PC-9 (cell line): ENCODE measurements around the gene SMO. TPM values are rescaled to one million over a fixed set of nuclear protein-coding genes. Genes with fewer than 3 reads are reported as not detected.
"Not testable (repeated sequence)": the region's sequence is repeated elsewhere in the genome, so short reads cannot be mapped to it uniquely, and the experiment has no call there.

Experiments used
- BruUV-seq: library from RNA; stranded (reverse); fragments of 400-500 nt; replicated peaks from 2 replicates; lab custom pipeline; 2021; lab: Mats Ljungman, UMichigan
- CTCF ChIA-PET: fragments of 300-600 bp; sonication (Branson Sonifier 250); formaldehyde crosslinking; loops from one replicate; lab custom pipeline; 2022; ENCODE audit warnings: antibody characterized with exemption; lab: Charles Lee
- POLR2A ChIA-PET: fragments of 300-600 bp; sonication (Branson Sonifier 250); formaldehyde crosslinking; loops from one replicate; lab custom pipeline; 2022; ENCODE audit warnings: antibody characterized with exemption; ENCODE audit not compliant: unreplicated experiment; lab: Charles Lee
- DNase-seq, 2 experiments: peaks; one replicate each; pipeline versions ENCODE4 v3.0.0 to v3.0.0-alpha.2; 2015 to 2022; ENCODE audit warnings: mixed read lengths in 1 of 2
- H2AFZ ChIP-seq: fragments of 200-600 bp; sonication (generic); 2 replicates; pipeline ENCODE4 v1.8.1; 2017; ENCODE audit warnings: antibody characterized with exemption
- H3F3A ChIP-seq: fragments of 200-600 bp; sonication (generic); 2 replicates; pipeline ENCODE4 v1.8.1; 2017; ENCODE audit warnings: antibody characterized with exemption, mild to moderate bottlenecking, low read depth; ENCODE audit not compliant: insufficient read depth
- H3K27ac ChIP-seq: fragments of 200-600 bp; sonication (generic); 2 replicates; pipeline ENCODE4 v1.6.1; 2016; ENCODE audit warnings: mixed run types
- H3K27me3 ChIP-seq: fragments of 200-600 bp; sonication (generic); 2 replicates; pipeline ENCODE4 v1.6.1; 2016; ENCODE audit warnings: low read depth, mixed run types; ENCODE audit not compliant: insufficient read depth
- H3K36me3 ChIP-seq: fragments of 200-600 bp; sonication (generic); 2 replicates; pipeline ENCODE4 v1.6.1; 2016; ENCODE audit warnings: low read depth, mixed run types
- H3K4me1 ChIP-seq: fragments of 200-600 bp; sonication (generic); replicated peaks from 2 replicates; pipeline ENCODE4 v1.6.1; 2016; ENCODE audit warnings: mixed run types; ENCODE audit not compliant: insufficient read depth
- H3K4me2 ChIP-seq: fragments of 200-600 bp; sonication (generic); 2 replicates; pipeline ENCODE4 v1.6.1; 2017; ENCODE audit warnings: mixed run types
- H3K4me3 ChIP-seq: fragments of 200-600 bp; sonication (generic); 2 replicates; pipeline ENCODE4 v1.6.1; 2016; ENCODE audit warnings: mixed run types
- H3K79me2 ChIP-seq: fragments of 200-600 bp; sonication (generic); 2 replicates; pipeline ENCODE4 v1.6.1; 2017; ENCODE audit warnings: low read depth, mixed run types
- H3K9me2 ChIP-seq: fragments of 200-600 bp; sonication (generic); 2 replicates; pipeline ENCODE4 v1.8.1; 2017; ENCODE audit warnings: mild to moderate bottlenecking; ENCODE audit not compliant: insufficient read depth
- H3K9me3 ChIP-seq: fragments of 200-600 bp; sonication (generic); 2 replicates; pipeline ENCODE4 v1.8.1; 2016; ENCODE audit warnings: low read depth; ENCODE audit not compliant: insufficient read depth
- H4K20me1 ChIP-seq: fragments of 200-600 bp; sonication (generic); 2 replicates; pipeline ENCODE4 v1.8.1; 2017; ENCODE audit not compliant: insufficient read depth
- CTCF ChIP-seq: fragments of 200-600 bp; sonication (generic); conservative IDR thresholded peaks from 2 replicates; pipeline ENCODE4 v1.6.1; 2017; ENCODE audit warnings: mixed run types, antibody characterized with exemption, mild to moderate bottlenecking, moderate library complexity
- EZH2 ChIP-seq: fragments of 200-600 bp; sonication (generic); IDR thresholded peaks from 2 replicates; pipeline ENCODE4 v1.8.0; 2017; ENCODE audit warnings: antibody characterized with exemption, low read depth
- intact Hi-C: fragments of 100-400 bp; cut with micrococcal nuclease; formaldehyde crosslinking; loops from one replicate; pipeline ENCODE4 v1.10.0; 2022; ENCODE audit not compliant: unreplicated experiment
- total RNA-seq: library from RNA; stranded (reverse); gene quantifications from 2 replicates; pipeline ENCODE4 v1.2.3, GENCODE V29; 2021

The SMO gene
- total RNA-seq, 1 experiment from 2014 or later = 1.2 TPM

DNA sequence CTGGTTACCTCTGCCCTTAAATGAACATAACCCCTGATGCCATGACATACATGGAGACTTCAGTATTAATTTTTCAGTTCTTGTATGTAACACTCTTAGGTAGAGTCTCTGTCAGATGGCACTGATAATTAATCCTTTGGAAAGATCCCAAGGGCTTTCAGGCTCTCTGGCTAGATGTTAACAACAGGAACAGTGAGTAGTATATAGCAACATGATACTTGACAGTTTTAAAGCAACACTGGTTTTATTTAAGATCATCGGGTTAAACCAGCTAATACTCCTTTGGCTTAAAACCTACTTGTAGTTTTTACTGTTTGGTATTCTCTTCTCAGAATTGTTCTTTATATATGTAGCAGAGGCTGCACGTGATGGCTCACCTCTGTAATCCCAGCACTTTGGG lies 63.7 kb downstream of the SMO start:
- no peaks in the 10 kb centered on the region for H4K20me1 ChIP-seq
- no peaks in the 10 kb centered on the region for H3K36me3 ChIP-seq
- H3F3A ChIP-seq = no peaks in the 10 kb centered on the region
- CTCF ChIA-PET = no interaction called here
- intact Hi-C loops = no loop called here
- H3K27ac ChIP-seq = no peak overlapping the region
- H2AFZ ChIP-seq = no peak overlapping the region
- no peaks in the 10 kb centered on the region for H3K79me2 ChIP-seq
- BruUV-seq = no TSS peak
- H3K4me2 ChIP-seq = no peak overlapping the region
- H3K9me2 ChIP-seq = no peaks in the 10 kb centered on the region
- POLR2A ChIA-PET = no interaction called here
- TF ChIP-seq CTCF (no peak), EZH2 (no peak)
- no peaks in the 10 kb centered on the region for H3K4me1 ChIP-seq
- no peaks in the 10 kb centered on the region for H3K27me3 ChIP-seq
- no peak overlapping the region for H3K4me3 ChIP-seq
- no peaks in the 10 kb centered on the region for H3K9me3 ChIP-seq
- no peak for DNase-seq

GRCh38 chr7:129252603-129253002 lies 64.2 kb downstream of the SMO start:
- H3K9me3 ChIP-seq, BruUV-seq, DNase-seq, POLR2A ChIA-PET, H3K27me3 ChIP-seq, H3K36me3 ChIP-seq, H3K4me3 ChIP-seq, H3K4me2 ChIP-seq, H3K9me2 ChIP-seq, H3F3A ChIP-seq, H2AFZ ChIP-seq, H3K4me1 ChIP-seq, CTCF ChIA-PET, H3K27ac ChIP-seq, intact Hi-C loops, H3K79me2 ChIP-seq, H4K20me1 ChIP-seq: not testable (repeated sequence)

DNA sequence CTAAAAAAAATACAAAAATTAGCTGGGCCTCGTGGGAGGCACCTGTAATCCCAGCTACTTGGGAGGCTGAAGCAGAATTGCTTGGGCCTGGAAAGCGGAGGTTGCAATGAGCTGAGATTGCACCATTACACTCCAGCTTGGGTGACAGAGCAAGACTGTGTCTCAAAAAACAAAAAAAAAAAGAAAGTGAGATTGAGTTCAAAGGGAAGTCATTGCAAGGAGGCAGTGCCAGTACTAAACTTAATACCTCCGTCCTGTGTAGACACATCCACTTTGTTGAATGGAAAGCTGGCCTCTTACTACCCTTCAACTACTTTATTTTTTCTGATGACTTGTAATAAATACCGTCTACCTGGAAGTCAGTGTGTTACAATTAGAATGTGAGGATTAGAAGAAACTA lies 67.4 kb downstream of the SMO start:
- TF ChIP-seq CTCF (no peak), EZH2 (no peak)
- no peak overlapping the region for H3K4me2 ChIP-seq
- H3F3A ChIP-seq = no peaks in the 10 kb centered on the region
- no peak overlapping the region for H2AFZ ChIP-seq
- H3K36me3 ChIP-seq = no peaks in the 10 kb centered on the region
- H3K79me2 ChIP-seq = no peaks in the 10 kb centered on the region
- H3K9me2 ChIP-seq = no peaks in the 10 kb centered on the region
- ChIA-PET POLR2A (no interaction called here), CTCF (no interaction called here)
- DNase-seq = no peak
- no peaks in the 10 kb centered on the region for H3K27me3 ChIP-seq
- no peak overlapping the region for H3K27ac ChIP-seq
- no TSS peak for BruUV-seq
- H4K20me1 ChIP-seq = no peaks in the 10 kb centered on the region
- no peaks in the 10 kb centered on the region for H3K9me3 ChIP-seq
- no peak overlapping the region for H3K4me3 ChIP-seq
- no peaks in the 10 kb centered on the region for H3K4me1 ChIP-seq
- intact Hi-C loops = no loop called here

DNA sequence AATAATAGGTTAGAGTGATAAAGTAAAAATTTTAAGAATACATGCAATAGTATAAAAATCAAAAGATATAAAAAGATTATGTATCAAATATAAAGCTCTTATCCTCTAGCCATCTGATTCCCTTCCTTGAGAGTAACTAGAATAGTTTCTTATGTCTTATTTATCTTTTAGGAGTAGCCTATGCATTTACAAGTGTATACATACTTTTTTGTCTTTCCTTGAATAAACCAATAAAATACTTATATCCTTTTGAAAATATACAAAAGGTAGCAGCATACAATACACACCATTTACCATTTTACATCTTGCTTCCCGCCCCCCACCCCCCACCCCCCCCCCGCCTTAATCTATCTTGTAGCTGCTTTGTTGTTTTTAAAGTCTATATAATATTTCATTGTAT lies 67.8 kb downstream of the SMO start:
- Histone ChIP-seq H3K4me2 (no peak overlapping the region), H3K36me3 (no peaks in the 10 kb centered on the region), H3K27me3 (no peaks in the 10 kb centered on the region), H3K9me3 (no peaks in the 10 kb centered on the region), H3F3A (no peaks in the 10 kb centered on the region), H3K4me1 (no peaks in the 10 kb centered on the region), H3K4me3 (no peak overlapping the region), H2AFZ (no peak overlapping the region), H4K20me1 (no peaks in the 10 kb centered on the region), H3K9me2 (no peaks in the 10 kb centered on the region), H3K79me2 (no peaks in the 10 kb centered on the region), H3K27ac (no peak overlapping the region)
- CTCF ChIA-PET = no interaction called here
- DNase-seq = no peak
- BruUV-seq = no TSS peak
- no peak for TF ChIP-seq EZH2
- intact Hi-C loops = no loop called here
- POLR2A ChIA-PET = no interaction called here
